Neural cell (in vitro differentiated cells): ENCODE measurements around the gene LRRC1. TPM values are rescaled to one million over a fixed set of nuclear protein-coding genes. Genes with fewer than 3 reads are reported as not detected.
"Not testable (repeated sequence)": the region's sequence is repeated elsewhere in the genome, so short reads cannot be mapped to it uniquely, and the experiment has no call there.

Experiments
- H2AFZ ChIP-seq: fragments of 200-600, 300-800 bp; sonication (generic), shearing (Covaris generic); 2 replicates; pipeline ENCODE4 v1.6.0; 2014; ENCODE audit warnings: low read depth, mild to moderate bottlenecking, antibody characterized with exemption, low read length, moderate library complexity
- H3F3A ChIP-seq: fragments of 200-600 bp; shearing (Covaris generic); 2 replicates; pipeline ENCODE4 v1.6.1; 2016; ENCODE audit warnings: mild to moderate bottlenecking, moderate library complexity, mixed read lengths, antibody characterized with exemption, low read length; ENCODE audit not compliant: insufficient read depth, poor library complexity, severe bottlenecking
- H3K27ac ChIP-seq: fragments of 200-600, 300-800 bp; sonication (generic), shearing (Covaris generic); 2 replicates; pipeline ENCODE4 v1.5.1; 2014; ENCODE audit warnings: mild to moderate bottlenecking, low read length, moderate library complexity
- H3K27me3 ChIP-seq: fragments of 300-800, 200-600 bp; sonication (generic), shearing (Covaris generic); 2 replicates; pipeline ENCODE4 v1.6.0; 2014; ENCODE audit warnings: mild to moderate bottlenecking, low read depth, low read length, moderate library complexity; ENCODE audit not compliant: insufficient read depth
- H3K36me3 ChIP-seq: fragments of 300-800, 200-600 bp; sonication (generic), shearing (Covaris generic); 2 replicates; pipeline ENCODE4 v1.5.1; 2014; ENCODE audit warnings: mild to moderate bottlenecking, antibody characterized with exemption, low read length, moderate library complexity; ENCODE audit not compliant: insufficient read depth
- H3K4me2 ChIP-seq: fragments of 300-800, 200-600 bp; sonication (generic), shearing (Covaris generic); 2 replicates; pipeline ENCODE4 v1.6.0; 2014; ENCODE audit warnings: mild to moderate bottlenecking, low read length
- H3K4me3 ChIP-seq: fragments of 300-800, 200-600 bp; sonication (generic), shearing (Covaris generic); 2 replicates; pipeline ENCODE4 v1.5.1; 2014; ENCODE audit warnings: mild to moderate bottlenecking, low read length, moderate library complexity
- H3K79me2 ChIP-seq: fragments of 200-600 bp; shearing (Covaris generic); replicated peaks from 2 replicates; pipeline ENCODE4 v1.6.0; 2014; ENCODE audit warnings: mild to moderate bottlenecking, low read length, moderate library complexity; ENCODE audit not compliant: insufficient read depth
- H3K9ac ChIP-seq: fragments of 300-800, 200-600 bp; sonication (generic), shearing (Covaris generic); 2 replicates; pipeline ENCODE4 v1.6.1; 2016; ENCODE audit warnings: mild to moderate bottlenecking, low read length, mixed read lengths
- H3K9me2 ChIP-seq: fragments of 200-600 bp; shearing (Covaris generic); 2 replicates; pipeline ENCODE4 v1.6.1; 2016; ENCODE audit warnings: mild to moderate bottlenecking, low read length, mixed read lengths; ENCODE audit not compliant: insufficient read depth
- H3K9me3 ChIP-seq: fragments of 200-600, 300-800 bp; sonication (generic), shearing (Covaris generic); 2 replicates; pipeline ENCODE4 v1.6.1; 2016; ENCODE audit warnings: mild to moderate bottlenecking, mixed run types, low read length, moderate library complexity, mixed read lengths
- H4K20me1 ChIP-seq: fragments of 200-600 bp; shearing (Covaris generic); 2 replicates; pipeline ENCODE4 v1.6.1; 2016; ENCODE audit warnings: mild to moderate bottlenecking, mixed run types; ENCODE audit not compliant: insufficient read depth
- EP300 ChIP-seq: fragments of 450-650 bp; conservative IDR thresholded peaks from 2 replicates; pipeline ENCODE4 v1.6.1; 2014; ENCODE audit warnings: antibody characterized with exemption, mild to moderate bottlenecking, moderate library complexity; ENCODE audit not compliant: poor library complexity, severe bottlenecking
- EZH2 ChIP-seq: fragments of 200-600, 300-800 bp; shearing (Covaris generic), sonication (generic); IDR thresholded peaks from 2 replicates; pipeline ENCODE4 v1.6.1; 2014; ENCODE audit warnings: antibody characterized with exemption, low read length, borderline replicate concordance, mild to moderate bottlenecking; ENCODE audit not compliant: insufficient read depth, poor library complexity, severe bottlenecking
- MXI1 ChIP-seq: fragments of 450-650 bp; conservative IDR thresholded peaks from 2 replicates; pipeline ENCODE4 v1.6.1; 2014; ENCODE audit warnings: antibody characterized with exemption, mild to moderate bottlenecking; ENCODE audit not compliant: poor library complexity, severe bottlenecking
- POLR2AphosphoS5 ChIP-seq: IDR thresholded peaks from 2 replicates; pipeline ENCODE4 v1.6.1; 2012
- RAD21 ChIP-seq: fragments of 450-650 bp; conservative IDR thresholded peaks from 2 replicates; pipeline ENCODE4 v1.6.1; 2014; ENCODE audit warnings: antibody characterized with exemption, mild to moderate bottlenecking, moderate library complexity
- SMC3 ChIP-seq: fragments of 450-650 bp; conservative IDR thresholded peaks from 2 replicates; pipeline ENCODE4 v1.6.1; 2014; ENCODE audit warnings: antibody characterized with exemption, mild to moderate bottlenecking, moderate library complexity; ENCODE audit not compliant: poor library complexity
- TAF1 ChIP-seq: IDR thresholded peaks from 2 replicates; pipeline ENCODE4 v1.6.1; 2012; ENCODE audit warnings: low read depth
- polyA plus RNA-seq: library from polyadenylated mRNA; depleted of rRNA; stranded (reverse); fragments of >200 nt; gene quantifications from 2 replicates; pipeline ENCODE4 v1.2.3, GENCODE V29; 2014
- TF ChIP-seq, protein P1 (sequence below): IDR thresholded peaks from 2 replicates; pipeline ENCODE4 v1.6.1; 2012; ENCODE audit warnings: borderline replicate concordance
- TF ChIP-seq, protein P2 (sequence below): fragments of 450-650 bp; IDR thresholded peaks from 2 replicates; pipeline ENCODE4 v1.5.1; 2014; ENCODE audit warnings: antibody characterized with exemption, mild to moderate bottlenecking, moderate library complexity; ENCODE audit not compliant: poor library complexity, severe bottlenecking

The LRRC1 gene
- polyA plus RNA-seq, 1 donor from 2014 or later, result 21.2 TPM

DNA sequence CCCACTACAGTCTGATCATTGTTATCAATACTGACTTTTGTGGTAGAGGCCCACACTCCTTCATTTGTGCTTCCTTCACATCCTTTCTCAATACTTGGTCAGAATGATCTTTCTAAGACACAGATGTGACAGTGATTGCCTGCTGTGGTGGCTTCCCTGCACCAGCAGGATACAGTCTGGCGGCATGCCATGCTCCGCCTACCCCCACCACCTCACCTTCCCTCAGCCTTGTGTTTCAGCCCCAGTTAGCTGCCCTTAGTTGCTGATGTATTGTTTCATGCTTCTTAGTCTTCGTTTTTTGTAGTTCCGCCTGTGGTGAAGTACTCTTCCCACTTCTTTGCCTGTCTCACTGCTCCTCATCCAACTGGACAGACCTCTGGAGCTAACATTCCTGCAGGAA is 10.9 kb downstream of the LRRC1 start:
- TF ChIP-seq MXI1 (no peak), TAF1 (no peak), EZH2 (no peak), POLR2AphosphoS5 (no peak), EP300 (no peak), RAD21 (no peak), SMC3 (no peak)
- TF ChIP-seq, protein P1, sequence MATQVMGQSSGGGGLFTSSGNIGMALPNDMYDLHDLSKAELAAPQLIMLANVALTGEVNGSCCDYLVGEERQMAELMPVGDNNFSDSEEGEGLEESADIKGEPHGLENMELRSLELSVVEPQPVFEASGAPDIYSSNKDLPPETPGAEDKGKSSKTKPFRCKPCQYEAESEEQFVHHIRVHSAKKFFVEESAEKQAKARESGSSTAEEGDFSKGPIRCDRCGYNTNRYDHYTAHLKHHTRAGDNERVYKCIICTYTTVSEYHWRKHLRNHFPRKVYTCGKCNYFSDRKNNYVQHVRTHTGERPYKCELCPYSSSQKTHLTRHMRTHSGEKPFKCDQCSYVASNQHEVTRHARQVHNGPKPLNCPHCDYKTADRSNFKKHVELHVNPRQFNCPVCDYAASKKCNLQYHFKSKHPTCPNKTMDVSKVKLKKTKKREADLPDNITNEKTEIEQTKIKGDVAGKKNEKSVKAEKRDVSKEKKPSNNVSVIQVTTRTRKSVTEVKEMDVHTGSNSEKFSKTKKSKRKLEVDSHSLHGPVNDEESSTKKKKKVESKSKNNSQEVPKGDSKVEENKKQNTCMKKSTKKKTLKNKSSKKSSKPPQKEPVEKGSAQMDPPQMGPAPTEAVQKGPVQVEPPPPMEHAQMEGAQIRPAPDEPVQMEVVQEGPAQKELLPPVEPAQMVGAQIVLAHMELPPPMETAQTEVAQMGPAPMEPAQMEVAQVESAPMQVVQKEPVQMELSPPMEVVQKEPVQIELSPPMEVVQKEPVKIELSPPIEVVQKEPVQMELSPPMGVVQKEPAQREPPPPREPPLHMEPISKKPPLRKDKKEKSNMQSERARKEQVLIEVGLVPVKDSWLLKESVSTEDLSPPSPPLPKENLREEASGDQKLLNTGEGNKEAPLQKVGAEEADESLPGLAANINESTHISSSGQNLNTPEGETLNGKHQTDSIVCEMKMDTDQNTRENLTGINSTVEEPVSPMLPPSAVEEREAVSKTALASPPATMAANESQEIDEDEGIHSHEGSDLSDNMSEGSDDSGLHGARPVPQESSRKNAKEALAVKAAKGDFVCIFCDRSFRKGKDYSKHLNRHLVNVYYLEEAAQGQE, result no peak
- TF ChIP-seq, protein P2, sequence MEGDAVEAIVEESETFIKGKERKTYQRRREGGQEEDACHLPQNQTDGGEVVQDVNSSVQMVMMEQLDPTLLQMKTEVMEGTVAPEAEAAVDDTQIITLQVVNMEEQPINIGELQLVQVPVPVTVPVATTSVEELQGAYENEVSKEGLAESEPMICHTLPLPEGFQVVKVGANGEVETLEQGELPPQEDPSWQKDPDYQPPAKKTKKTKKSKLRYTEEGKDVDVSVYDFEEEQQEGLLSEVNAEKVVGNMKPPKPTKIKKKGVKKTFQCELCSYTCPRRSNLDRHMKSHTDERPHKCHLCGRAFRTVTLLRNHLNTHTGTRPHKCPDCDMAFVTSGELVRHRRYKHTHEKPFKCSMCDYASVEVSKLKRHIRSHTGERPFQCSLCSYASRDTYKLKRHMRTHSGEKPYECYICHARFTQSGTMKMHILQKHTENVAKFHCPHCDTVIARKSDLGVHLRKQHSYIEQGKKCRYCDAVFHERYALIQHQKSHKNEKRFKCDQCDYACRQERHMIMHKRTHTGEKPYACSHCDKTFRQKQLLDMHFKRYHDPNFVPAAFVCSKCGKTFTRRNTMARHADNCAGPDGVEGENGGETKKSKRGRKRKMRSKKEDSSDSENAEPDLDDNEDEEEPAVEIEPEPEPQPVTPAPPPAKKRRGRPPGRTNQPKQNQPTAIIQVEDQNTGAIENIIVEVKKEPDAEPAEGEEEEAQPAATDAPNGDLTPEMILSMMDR, result no peak
- Histone ChIP-seq H4K20me1 (no peaks in the 10 kb centered on the region), H3K9me2 (no peaks in the 10 kb centered on the region), H3K4me3 (no peak overlapping the region), H3K27me3 (no peaks in the 10 kb centered on the region), H3K27ac (no peak overlapping the region), H3K9me3 (no peaks in the 10 kb centered on the region), H2AFZ (no peak overlapping the region), H3K36me3 (no peaks in the 10 kb centered on the region), H3K79me2 (peaks cover 45% of the 10 kb centered on the region), H3F3A (no peaks in the 10 kb centered on the region), H3K4me2 (no peak overlapping the region), H3K9ac (no peak overlapping the region)

- not testable (repeated sequence) for H2AFZ ChIP-seq, H4K20me1 ChIP-seq, H3K36me3 ChIP-seq, H3K27ac ChIP-seq, H3K27me3 ChIP-seq, H3K9me2 ChIP-seq, H3F3A ChIP-seq, H3K9me3 ChIP-seq, H3K9ac ChIP-seq, H3K4me2 ChIP-seq, H3K4me3 ChIP-seq
- H3K79me2 ChIP-seq, result peaks cover 31% of the 10 kb centered on the region
Measured at GRCh38 chr6:53807606-53808005, 12.8 kb downstream of the LRRC1 start.

- Histone ChIP-seq H3K27me3 (no peaks in the 10 kb centered on the region), H3K36me3 (no peaks in the 10 kb centered on the region), H3K79me2 (peaks cover 24% of the 10 kb centered on the region), H3K9me3 (no peaks in the 10 kb centered on the region), H4K20me1 (no peaks in the 10 kb centered on the region), H3K9me2 (no peaks in the 10 kb centered on the region), H3K9ac (no peak overlapping the region), H3K4me2 (no peak overlapping the region), H2AFZ (no peak overlapping the region), H3K4me3 (no peak overlapping the region), H3K27ac (no peak overlapping the region), H3F3A (no peaks in the 10 kb centered on the region)
- TF ChIP-seq EP300, result no peak
- TF ChIP-seq POLR2AphosphoS5, result no peak
- TF ChIP-seq, protein P2, result no peak
- TF ChIP-seq, protein P1, result no peak
- TF ChIP-seq TAF1, result no peak
- TF ChIP-seq MXI1, result no peak
- TF ChIP-seq EZH2, result no peak
- TF ChIP-seq SMC3, result no peak
- TF ChIP-seq RAD21, result no peak
Measured at GRCh38 chr6:53808302-53808881, 13.6 kb downstream of the LRRC1 start.
